Smooth muscle cell (in vitro differentiated cells): ENCODE results near the gene ITGAE. TPM values are rescaled to one million over a fixed set of nuclear protein-coding genes. Genes with fewer than 3 reads are reported as not detected.

ENCODE experiments used
- DNase-seq: peaks from one replicate; lab custom pipeline; 2025; ENCODE audit not compliant: unreplicated experiment; lab: John Stamatoyannopoulos, UW
- H2AFZ ChIP-seq: fragments of 200-600 bp; sonication (generic); 2 replicates; pipeline ENCODE4 v1.6.0; 2016; ENCODE audit warnings: antibody characterized with exemption, low read depth, mild to moderate bottlenecking
- H3F3A ChIP-seq: fragments of 200-600 bp; sonication (generic); 2 replicates; pipeline ENCODE4 v1.6.0; 2017; ENCODE audit warnings: antibody characterized with exemption, low read depth
- H3K27ac ChIP-seq: fragments of 200-600 bp; sonication (generic); 2 replicates; pipeline ENCODE4 v1.5.1; 2016; ENCODE audit warnings: low read depth, mild to moderate bottlenecking
- H3K27me3 ChIP-seq: fragments of 200-600 bp; sonication (generic); 2 replicates; pipeline ENCODE4 v1.6.1; 2016; ENCODE audit warnings: low read depth, mild to moderate bottlenecking
- H3K36me3 ChIP-seq: fragments of 200-600 bp; sonication (generic); 2 replicates; pipeline ENCODE4 v1.5.1; 2016; ENCODE audit warnings: low read depth
- H3K4me1 ChIP-seq: fragments of 200-600 bp; sonication (generic); 2 replicates; pipeline ENCODE4 v1.5.1; 2016; ENCODE audit warnings: low read depth
- H3K4me2 ChIP-seq: fragments of 200-600 bp; sonication (generic); 2 replicates; pipeline ENCODE4 v1.6.0; 2016; ENCODE audit warnings: mild to moderate bottlenecking
- H3K4me3 ChIP-seq: fragments of 200-600 bp; sonication (generic); 2 replicates; pipeline ENCODE4 v1.5.1; 2016; ENCODE audit warnings: mild to moderate bottlenecking
- H3K79me2 ChIP-seq: fragments of 200-600 bp; sonication (generic); 2 replicates; pipeline ENCODE4 v1.6.0; 2016; ENCODE audit warnings: low read depth, mild to moderate bottlenecking
- H3K9ac ChIP-seq: fragments of 200-600 bp; sonication (generic); 2 replicates; pipeline ENCODE4 v1.6.0; 2016; ENCODE audit warnings: low read depth
- H3K9me3 ChIP-seq: fragments of 200-600 bp; sonication (generic); replicated peaks from 2 replicates; pipeline ENCODE4 v1.5.1; 2016; ENCODE audit warnings: low read depth
- H4K20me1 ChIP-seq: fragments of 200-600 bp; sonication (generic); 2 replicates; pipeline ENCODE4 v1.6.0; 2016; ENCODE audit warnings: low read depth
- WGBS: methylation state at CpG from one replicate; pipeline ENCODE4 v1.1.7; 2016; ENCODE audit warnings: low lambda C conversion rate; 5-methylcytosine and 5-hydroxymethylcytosine counted together
- polyA plus RNA-seq: library from polyadenylated mRNA; unstranded; fragments of >200 nt; fragmentation: Nextera tagmentation; extraction: Ambion mirVana; gene quantifications from 2 replicates; pipeline ENCODE4 v1.2.1, GENCODE V29; 2016
- total RNA-seq: library from RNA; depleted of rRNA; stranded (reverse); fragments of >200 nt; gene quantifications from 2 replicates; pipeline ENCODE4 v1.2.3, GENCODE V29; 2014
- TF ChIP-seq, protein P1 (sequence below): fragments of 200-600 bp; sonication (generic); IDR thresholded peaks from 2 replicates; pipeline ENCODE4 v1.5.1; 2017; ENCODE audit warnings: borderline replicate concordance, mild to moderate bottlenecking, antibody characterized with exemption; ENCODE audit not compliant: insufficient read depth, poor library complexity, severe bottlenecking

The ITGAE gene
- total and polyA plus RNA-seq, 2 experiments from 2014 or later, result 43.8 to 66.7 TPM

DNA sequence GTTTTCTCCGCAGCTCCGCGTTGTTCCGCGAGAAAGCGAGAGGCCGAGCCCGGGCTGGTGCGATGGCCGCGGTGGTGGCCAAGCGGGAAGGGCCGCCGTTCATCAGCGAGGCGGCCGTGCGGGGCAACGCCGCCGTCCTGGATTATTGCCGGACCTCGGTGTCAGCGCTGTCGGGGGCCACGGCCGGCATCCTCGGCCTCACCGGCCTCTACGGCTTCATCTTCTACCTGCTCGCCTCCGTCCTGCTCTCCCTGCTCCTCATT is 132.0 kb downstream of the ITGAE start:
- Histone ChIP-seq H3K36me3 (no peaks in the 10 kb centered on the region), H3K27me3 (no peaks in the 10 kb centered on the region), H3K79me2 (peaks cover 42% of the 10 kb centered on the region), H3F3A (peaks cover 6% of the 10 kb centered on the region), H3K4me3 (peak overlapping the region; percentile 69), H2AFZ (no peak overlapping the region), H3K9ac (peak overlapping the region; percentile 89), H3K4me2 (peak overlapping the region; percentile 90), H4K20me1 (peaks cover 48% of the 10 kb centered on the region), H3K9me3 (no peaks in the 10 kb centered on the region), H3K27ac (peak overlapping the region; percentile 70), H3K4me1 (peaks cover 9% of the 10 kb centered on the region)
- TF ChIP-seq, protein P1, sequence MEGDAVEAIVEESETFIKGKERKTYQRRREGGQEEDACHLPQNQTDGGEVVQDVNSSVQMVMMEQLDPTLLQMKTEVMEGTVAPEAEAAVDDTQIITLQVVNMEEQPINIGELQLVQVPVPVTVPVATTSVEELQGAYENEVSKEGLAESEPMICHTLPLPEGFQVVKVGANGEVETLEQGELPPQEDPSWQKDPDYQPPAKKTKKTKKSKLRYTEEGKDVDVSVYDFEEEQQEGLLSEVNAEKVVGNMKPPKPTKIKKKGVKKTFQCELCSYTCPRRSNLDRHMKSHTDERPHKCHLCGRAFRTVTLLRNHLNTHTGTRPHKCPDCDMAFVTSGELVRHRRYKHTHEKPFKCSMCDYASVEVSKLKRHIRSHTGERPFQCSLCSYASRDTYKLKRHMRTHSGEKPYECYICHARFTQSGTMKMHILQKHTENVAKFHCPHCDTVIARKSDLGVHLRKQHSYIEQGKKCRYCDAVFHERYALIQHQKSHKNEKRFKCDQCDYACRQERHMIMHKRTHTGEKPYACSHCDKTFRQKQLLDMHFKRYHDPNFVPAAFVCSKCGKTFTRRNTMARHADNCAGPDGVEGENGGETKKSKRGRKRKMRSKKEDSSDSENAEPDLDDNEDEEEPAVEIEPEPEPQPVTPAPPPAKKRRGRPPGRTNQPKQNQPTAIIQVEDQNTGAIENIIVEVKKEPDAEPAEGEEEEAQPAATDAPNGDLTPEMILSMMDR, result no peak
- 1% methylated on average over 28 of the region's 32 CpGs for WGBS
- no peak for DNase-seq

DNA sequence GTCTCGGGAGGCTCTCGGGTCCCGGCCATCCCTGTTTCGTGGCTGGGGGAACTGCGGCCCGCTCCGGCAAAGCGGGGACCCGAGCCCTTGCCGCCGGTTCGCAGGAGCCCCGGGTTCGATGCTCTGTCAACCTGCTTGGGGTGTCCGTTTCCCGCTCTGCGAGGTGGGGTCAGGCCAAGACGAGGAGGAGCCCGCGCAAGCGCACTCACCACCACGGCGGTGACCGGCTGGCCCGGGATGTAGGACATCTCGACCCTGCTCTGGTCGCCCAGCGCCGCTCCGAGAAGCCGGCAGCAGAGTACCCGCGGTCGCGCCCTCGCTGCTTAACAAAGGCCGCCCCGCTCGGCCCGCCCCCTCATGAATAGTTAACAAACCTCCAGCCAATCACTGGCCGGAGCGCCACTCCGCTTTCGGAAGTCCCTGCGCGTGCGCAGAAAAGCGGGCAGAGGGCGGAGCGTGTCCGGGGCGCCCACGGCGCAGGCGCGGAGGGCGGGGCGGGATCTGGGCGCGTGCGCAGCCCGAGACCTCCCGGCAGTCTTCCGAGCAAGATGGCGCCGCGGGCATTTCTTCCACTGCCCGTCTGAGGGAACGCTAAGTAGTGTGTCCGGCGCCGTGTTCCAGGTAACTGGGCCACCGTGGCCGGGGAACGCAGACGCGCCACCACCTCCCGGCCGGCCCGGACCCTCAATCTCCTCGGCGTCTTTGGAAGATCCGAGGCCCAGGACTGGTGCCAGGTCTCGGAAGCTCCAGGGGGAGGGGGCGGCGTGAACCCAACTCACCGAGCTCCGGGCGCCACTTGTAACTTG is 132.5 kb downstream of the ITGAE start, which contains the start of the genes EMC6 and TAX1BP3:
Gene EMC6 (plus strand): TSS at position 534 of the 806 bp plus-strand sequence. CDS start 335 bp downstream, outside the sequence.
Gene TAX1BP3 (minus strand): TSS at position 300 of the 806 bp plus-strand sequence. CDS start 52 bp downstream, at position 248.
- Histone ChIP-seq H4K20me1 (peaks cover 53% of the 10 kb centered on the region), H3K27ac (peak within 1 kb of the TSS; percentile 97), H3K4me1 (peaks cover 9% of the 10 kb centered on the region), H3K9ac (peak within 1 kb of the TSS; percentile 96), H2AFZ (peak within 1 kb of the TSS; percentile 57), H3K36me3 (no peaks in the 10 kb centered on the region), H3K27me3 (no peaks in the 10 kb centered on the region), H3F3A (peaks cover 6% of the 10 kb centered on the region), H3K4me3 (peak within 1 kb of the TSS; percentile 69), H3K9me3 (no peaks in the 10 kb centered on the region), H3K79me2 (peaks cover 42% of the 10 kb centered on the region), H3K4me2 (peak within 1 kb of the TSS; percentile 93)
- WGBS, result under 1% methylated on average over 85 of the region's 89 CpGs
- TF ChIP-seq, protein P1, result no peak
- DNase-seq, result peak; percentile 97

DNA sequence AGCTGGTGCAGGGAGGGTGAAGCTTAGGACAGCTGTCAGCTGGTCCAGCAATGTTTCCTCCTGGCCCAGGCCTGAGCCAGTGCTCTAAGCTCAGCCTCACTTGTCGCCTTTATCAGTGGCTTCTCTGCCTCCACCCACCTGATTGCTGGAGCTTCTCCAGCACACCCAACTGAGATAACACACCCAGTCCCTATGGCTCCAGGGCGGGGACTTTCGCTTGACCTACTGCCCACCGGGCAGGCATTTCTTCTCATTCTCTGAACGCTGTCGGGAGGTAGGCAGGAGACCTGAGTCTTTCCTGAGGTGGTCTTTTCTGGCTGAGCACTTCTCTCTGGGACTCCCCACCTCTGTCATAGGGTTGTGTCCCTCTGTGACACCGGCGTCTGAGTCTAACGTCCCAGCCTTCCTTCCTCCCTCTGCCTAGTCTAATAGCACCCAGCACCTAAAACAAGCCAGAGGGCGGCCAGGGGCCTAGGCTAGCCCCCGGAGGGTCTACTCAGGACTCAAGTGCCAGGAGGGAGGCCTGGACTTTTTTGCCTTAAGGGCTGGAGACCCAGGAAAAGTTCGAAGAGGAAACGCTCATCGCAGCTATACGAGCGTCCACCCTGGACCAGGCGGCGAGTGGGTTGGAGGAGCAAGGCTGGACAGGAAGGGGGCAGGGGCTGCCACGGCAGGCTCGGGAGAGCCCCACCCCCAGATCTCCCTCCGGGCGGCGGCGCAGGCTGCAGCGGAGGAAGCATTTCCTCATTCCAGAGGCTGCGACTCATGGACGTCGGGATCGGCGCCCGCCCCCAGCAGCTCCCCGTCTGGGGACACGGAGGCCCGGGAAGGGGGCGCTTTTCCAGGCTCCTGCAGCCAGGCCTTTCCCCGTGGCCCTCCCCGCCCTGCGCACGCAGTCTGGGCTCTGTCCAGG is 133.4 kb downstream of the ITGAE start:
- H3K36me3 ChIP-seq, result no peaks in the 10 kb centered on the region
- H3K27ac ChIP-seq, result peak overlapping the region; percentile 97
- H4K20me1 ChIP-seq, result peaks cover 61% of the 10 kb centered on the region
- no peak overlapping the region for H2AFZ ChIP-seq
- no peaks in the 10 kb centered on the region for H3K9me3 ChIP-seq
- TF ChIP-seq, protein P1, result no peak
- peaks cover 6% of the 10 kb centered on the region for H3F3A ChIP-seq
- H3K27me3 ChIP-seq, result no peaks in the 10 kb centered on the region
- peak overlapping the region; percentile 69 for H3K4me3 ChIP-seq
- peaks cover 9% of the 10 kb centered on the region for H3K4me1 ChIP-seq
- peak overlapping the region; percentile 96 for H3K9ac ChIP-seq
- peaks cover 42% of the 10 kb centered on the region for H3K79me2 ChIP-seq
- peak overlapping the region; percentile 93 for H3K4me2 ChIP-seq
- 3% methylated on average over 38 of the region's 39 CpGs for WGBS
- DNase-seq, result peak; percentile 96
